DMS153 (cell line): ENCODE results near the gene SNAPC1.
"Not testable (repeated sequence)": the region's sequence is repeated elsewhere in the genome, so short reads cannot be mapped to it uniquely, and the experiment has no call there.

Experiments
- DNase-seq: peaks from one replicate; lab custom pipeline; 2025; lab: John Stamatoyannopoulos, UW

SNAPC1 gene

DNA sequence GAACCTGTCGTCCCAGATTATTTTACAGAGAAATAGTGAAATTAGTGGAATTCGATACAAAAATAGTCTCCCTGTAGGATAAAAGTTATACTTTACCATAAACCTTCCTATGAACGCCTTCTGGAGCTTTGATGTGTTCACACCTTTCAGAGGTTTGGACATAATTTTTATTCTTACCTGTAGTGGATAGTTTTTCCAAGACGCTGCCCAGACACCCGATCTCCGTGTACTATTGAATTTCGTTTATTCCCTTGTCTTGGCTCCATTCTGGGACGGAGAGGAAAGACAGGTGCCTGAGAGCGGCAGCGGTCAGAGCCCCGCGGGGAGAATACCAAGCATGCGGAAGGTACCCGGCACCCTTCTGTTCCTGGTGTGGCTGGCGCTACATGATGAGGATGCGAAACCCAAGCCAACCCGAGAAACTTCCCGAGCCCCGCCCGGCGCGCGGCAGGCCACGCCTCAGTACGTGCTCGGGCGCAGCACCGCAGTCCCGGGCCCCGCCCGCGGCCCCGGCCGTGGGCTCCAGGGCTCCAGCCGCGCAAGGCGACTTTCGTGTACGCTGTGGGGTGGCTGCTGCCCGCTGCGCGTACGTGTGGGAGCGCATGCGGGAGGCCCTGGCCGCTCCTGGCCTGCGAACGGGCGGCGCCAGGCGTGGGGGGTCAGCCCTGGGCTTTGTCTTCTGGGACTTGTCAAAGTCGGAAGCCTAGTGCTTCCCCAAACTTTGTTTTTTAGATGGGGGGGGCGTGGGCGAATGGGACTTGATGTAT, 11.3 kb upstream of the SNAPC1 start:
- peak; percentile 86 for DNase-seq

- DNase-seq = no peak
Observed at GRCh38 chr14:61751475-61751989, 10.7 kb upstream of the SNAPC1 start.

GRCh38 chr14:61752626-61753025, 9.6 kb upstream of the SNAPC1 start:
- DNase-seq = no peak

DNA sequence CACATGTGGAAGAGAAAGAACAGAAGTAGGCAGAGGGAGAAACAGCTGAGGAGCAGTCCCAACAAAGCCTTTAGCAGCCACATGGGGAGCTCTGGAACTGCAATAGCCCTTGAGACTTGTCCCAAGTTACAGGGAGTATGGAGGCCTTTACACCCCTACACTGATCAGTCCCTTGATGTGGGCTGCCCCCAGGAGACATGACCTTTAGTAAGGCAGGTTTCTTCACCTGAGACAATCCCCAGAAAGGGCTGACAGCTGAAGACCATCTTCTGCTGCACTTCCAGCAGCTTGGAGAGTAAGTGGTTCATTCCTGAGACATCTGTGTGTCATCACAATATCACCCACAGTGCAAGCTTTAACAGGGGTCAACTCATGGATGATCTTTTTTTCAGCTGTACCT, 8.6 kb upstream of the SNAPC1 start:
- no peak for DNase-seq

GRCh38 chr14:61754627-61755381, 7.4 kb upstream of the SNAPC1 start:
- DNase-seq = no peak

- not testable (repeated sequence) for DNase-seq
Observed at GRCh38 chr14:61755382-61755742, 6.9 kb upstream of the SNAPC1 start.

GRCh38 chr14:61756135-61756534, 6.1 kb upstream of the SNAPC1 start:
- DNase-seq = no peak

- DNase-seq = no peak
Observed at GRCh38 chr14:61759878-61760277, 2.3 kb upstream of the SNAPC1 start.

DNA sequence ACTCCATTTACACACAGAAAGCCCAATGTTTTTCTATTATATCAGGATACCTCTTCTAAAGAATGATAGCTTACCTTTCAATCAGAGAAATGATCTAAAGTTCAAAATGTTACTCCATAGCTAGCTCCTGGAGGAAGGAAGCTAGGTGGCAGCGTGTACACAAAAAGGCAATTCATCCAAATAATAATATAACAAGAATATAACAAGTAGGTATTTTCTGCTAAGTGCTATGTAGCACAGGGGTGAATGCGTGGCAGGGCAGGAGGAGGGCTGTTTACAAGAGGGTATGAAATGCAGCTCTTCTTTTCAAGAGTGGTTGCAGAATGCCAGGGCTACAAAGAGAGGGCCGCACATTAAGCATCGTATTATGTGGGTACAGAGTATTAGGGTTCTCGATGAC, 663 bp upstream of the SNAPC1 start:
- DNase-seq = no peak

DNA sequence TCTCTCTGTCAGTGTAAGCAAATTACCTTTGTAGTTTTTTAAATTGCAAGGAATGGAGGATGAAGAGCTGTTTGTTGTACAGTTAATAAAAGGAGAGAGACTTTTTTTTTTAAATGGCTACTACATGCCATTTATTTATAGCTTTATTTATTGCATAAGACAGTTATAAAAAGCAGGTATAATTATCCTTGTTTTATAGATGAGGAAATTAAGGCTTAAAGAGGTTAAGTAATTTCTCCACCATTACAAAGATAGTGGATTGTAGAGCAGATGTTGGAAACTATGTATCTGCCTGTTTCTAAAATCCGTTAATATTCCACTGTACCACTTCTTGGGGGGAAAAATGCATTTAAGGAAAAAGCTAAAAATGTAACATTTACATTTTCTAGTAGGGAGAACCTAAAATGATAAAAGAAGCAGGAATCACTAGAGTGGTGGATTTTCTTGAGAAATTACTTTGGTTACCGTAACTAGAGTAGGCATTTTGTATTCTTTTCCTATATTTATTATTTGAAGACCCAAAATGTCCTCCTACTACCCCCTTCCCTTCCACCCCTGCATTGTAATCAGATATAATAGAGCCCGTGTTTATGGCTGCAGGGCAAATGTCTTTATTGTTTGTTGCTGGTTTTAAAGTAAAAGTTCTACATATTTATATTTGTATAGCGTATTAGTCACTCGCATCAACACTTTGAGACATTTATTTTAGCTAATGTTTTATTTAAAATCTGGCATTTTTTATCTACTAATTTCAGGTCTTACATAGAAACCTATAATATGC, 2.3 kb downstream of the SNAPC1 start:
- no peak for DNase-seq

- no peak for DNase-seq
Observed at GRCh38 chr14:61765225-61765943, 3.2 kb downstream of the SNAPC1 start.

GRCh38 chr14:61766151-61766550, 3.9 kb downstream of the SNAPC1 start:
- DNase-seq = no peak

DNA sequence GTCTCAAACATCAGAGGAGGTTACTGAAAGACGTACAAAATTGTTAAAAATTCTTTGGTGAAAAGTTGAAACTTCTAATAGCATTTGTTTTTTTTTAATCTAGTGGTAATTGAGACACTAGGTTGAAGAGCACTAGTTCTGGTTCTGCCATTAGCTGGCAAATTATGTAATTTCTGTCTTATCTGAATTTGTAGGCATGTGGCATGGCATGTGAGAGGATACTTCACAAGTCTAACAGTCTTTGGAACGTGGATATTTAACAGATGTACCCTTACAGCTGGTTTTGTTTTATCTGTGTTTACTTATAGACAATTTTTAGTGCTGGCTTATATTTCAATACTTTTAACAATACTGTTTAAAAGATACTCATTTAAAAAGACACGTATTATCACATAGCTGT, 6.0 kb downstream of the SNAPC1 start:
- DNase-seq = no peak

GRCh38 chr14:61769893-61770292, 7.7 kb downstream of the SNAPC1 start:
- DNase-seq = no peak

GRCh38 chr14:61774861-61775260, 12.6 kb downstream of the SNAPC1 start:
- no peak for DNase-seq

DNA sequence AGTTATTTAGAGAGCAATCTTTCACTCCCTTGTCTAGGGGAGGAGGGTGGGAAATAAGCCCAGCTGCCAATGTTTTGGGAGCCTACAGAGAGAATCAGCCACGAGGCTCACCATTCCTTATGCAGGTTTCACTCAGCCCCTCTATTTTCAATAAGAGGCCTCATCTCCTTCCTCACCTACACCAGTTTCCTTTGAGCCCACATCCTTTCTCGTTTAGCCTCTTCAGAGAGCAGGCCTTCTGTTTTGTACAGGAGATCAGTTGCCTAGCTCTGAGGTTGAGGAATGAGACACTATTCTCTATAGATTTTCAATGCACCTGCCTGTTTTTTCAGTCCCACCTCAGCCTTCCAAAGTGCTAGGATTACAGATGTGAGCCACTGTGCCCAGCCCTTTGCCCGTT, 17.9 kb downstream of the SNAPC1 start:
- no peak for DNase-seq

GRCh38 chr14:61797309-61797708, 35.1 kb downstream of the SNAPC1 start:
- no peak for DNase-seq

DNA sequence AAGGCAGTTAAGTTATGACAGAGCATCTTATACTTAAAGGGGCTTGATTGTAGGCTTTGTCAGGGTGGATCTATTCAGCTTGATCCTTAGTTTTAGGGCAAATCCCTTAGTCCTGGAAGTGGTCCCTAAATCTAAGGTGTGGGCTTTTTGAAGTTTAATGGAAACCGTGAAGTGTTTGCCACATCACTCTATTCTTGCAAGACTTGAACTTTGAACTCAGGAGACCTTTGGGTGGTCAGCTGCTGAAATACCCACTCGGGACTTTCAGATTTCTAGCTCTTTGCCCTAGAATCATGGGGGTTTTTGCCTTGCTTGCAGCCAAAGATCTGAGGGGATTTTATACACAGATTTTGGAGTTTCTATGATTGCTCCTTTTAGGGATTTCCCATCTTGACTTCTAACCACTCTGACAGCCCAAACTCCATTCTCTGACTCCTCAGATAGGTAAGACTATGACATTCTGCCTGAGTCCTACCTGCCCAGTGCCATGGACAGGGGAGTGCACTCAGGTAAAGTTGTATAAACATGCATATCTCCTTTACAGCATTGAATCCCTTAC, 39.9 kb downstream of the SNAPC1 start:
- DNase-seq = no peak

DNA sequence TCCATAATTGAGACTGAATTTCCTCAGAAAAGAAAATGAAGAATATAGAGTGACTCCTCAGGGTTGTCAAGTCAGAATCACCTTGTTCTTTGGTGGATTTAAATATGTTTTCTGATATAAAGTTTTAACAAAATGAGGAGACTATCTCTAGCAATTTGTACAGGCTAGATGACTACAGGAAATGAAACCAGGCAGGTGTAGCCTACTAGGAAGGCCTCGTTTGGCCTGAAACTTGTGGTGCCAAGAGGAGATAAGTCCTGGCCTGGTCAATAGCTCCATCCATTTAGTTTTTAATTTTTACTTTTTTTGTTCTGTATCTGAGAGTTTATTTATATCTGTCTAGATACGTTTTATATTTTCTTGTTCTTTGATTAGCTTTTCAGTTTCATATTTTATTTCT, 41.5 kb downstream of the SNAPC1 start:
- no peak for DNase-seq

- DNase-seq = no peak
Observed at GRCh38 chr14:61805451-61805850, 43.2 kb downstream of the SNAPC1 start.

GRCh38 chr14:61811882-61812346, 49.7 kb downstream of the SNAPC1 start:
- no peak for DNase-seq
